Osteoblast (primary cell): Measurements from ENCODE around the gene VAT1. TPM values are rescaled to one million over a fixed set of nuclear protein-coding genes. Genes with fewer than 3 reads are reported as not detected.

Source experiments
- DNase-seq: peaks from one replicate; pipeline ENCODE4 v3.0.0; 2011; ENCODE audit warnings: low spot score, mixed read lengths; ENCODE audit not compliant: insufficient read length; ENCODE audit errors: missing footprints
- H2AFZ ChIP-seq: 2 replicates; pipeline ENCODE4 v1.6.0; 2011; ENCODE audit warnings: mild to moderate bottlenecking, low read length
- H3K27ac ChIP-seq: 2 replicates; pipeline ENCODE4 v1.5.1; 2011; ENCODE audit warnings: mild to moderate bottlenecking, low read depth, low read length, moderate library complexity
- H3K27me3 ChIP-seq: 2 replicates; pipeline ENCODE4 v1.6.0; 2012; ENCODE audit warnings: mild to moderate bottlenecking, control low read depth, inconsistent platforms, low read length, moderate library complexity; ENCODE audit not compliant: insufficient read depth
- H3K36me3 ChIP-seq: 2 replicates; pipeline ENCODE4 v1.5.1; 2011; ENCODE audit warnings: mild to moderate bottlenecking, low read length, control low read depth, moderate library complexity; ENCODE audit not compliant: insufficient read depth
- H3K4me1 ChIP-seq: 2 replicates; pipeline ENCODE4 v1.5.1; 2011; ENCODE audit warnings: mild to moderate bottlenecking, low read length, control low read depth, moderate library complexity; ENCODE audit not compliant: insufficient read depth
- H3K4me2 ChIP-seq: 2 replicates; pipeline ENCODE4 v1.6.0; 2011; ENCODE audit warnings: mild to moderate bottlenecking, low read length; ENCODE audit not compliant: insufficient read depth
- H3K4me3 ChIP-seq: fragments of 200-600 bp; sonication (generic); 3 replicates; pipeline ENCODE4 v1.5.1; 2012; ENCODE audit warnings: mild to moderate bottlenecking, low read length, inconsistent platforms; ENCODE audit not compliant: insufficient read depth
- H3K79me2 ChIP-seq: 2 replicates; pipeline ENCODE4 v1.6.0; 2012; ENCODE audit warnings: mild to moderate bottlenecking, low read length, control low read depth, inconsistent platforms; ENCODE audit not compliant: insufficient read depth
- H3K9me3 ChIP-seq: 2 replicates; pipeline ENCODE4 v1.5.1; 2011; ENCODE audit warnings: low read depth, low read length, control low read depth
- H4K20me1 ChIP-seq: 2 replicates; pipeline ENCODE4 v1.6.0; 2012; ENCODE audit warnings: mild to moderate bottlenecking, low read length, control low read depth; ENCODE audit not compliant: insufficient read depth
- total RNA-seq: library from RNA; depleted of rRNA; stranded (reverse); fragments of >200 nt; gene quantifications from 2 replicates; pipeline ENCODE4 v1.2.3, GENCODE V29; 2012
- TF ChIP-seq, protein P1 (sequence below): IDR thresholded peaks from 2 replicates; pipeline ENCODE4 v1.5.1; 2011; ENCODE audit warnings: mild to moderate bottlenecking, low read depth, low read length, moderate library complexity; ENCODE audit errors: extremely low read depth

VAT1 gene
- total RNA-seq, 1 donor: 449 TPM

DNA sequence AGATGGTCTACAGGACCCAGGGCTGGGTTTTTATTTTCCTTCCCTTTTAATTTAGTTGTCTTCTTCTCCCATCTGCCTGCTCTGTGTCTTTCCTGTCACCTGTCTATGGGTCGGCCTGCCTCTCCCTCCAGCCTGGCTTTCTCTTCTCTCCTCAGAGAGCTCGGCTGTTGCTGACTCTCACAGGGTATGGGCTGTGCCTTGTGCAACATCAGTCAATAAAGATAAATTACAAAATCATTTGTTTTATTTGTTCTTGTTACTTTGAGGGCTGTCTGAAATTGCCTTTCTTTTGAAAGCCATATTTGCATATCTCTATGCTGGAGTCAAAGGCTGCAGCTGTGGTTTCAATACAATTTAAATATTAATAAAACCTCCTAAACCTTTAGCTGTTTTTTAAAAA is 18.5 kb upstream of the VAT1 start:
- no peaks in the 10 kb centered on the region for H3K9me3 ChIP-seq
- no peak overlapping the region for H2AFZ ChIP-seq
- H3K4me1 ChIP-seq: no peaks in the 10 kb centered on the region
- no peak overlapping the region for H3K4me3 ChIP-seq
- TF ChIP-seq, protein P1, sequence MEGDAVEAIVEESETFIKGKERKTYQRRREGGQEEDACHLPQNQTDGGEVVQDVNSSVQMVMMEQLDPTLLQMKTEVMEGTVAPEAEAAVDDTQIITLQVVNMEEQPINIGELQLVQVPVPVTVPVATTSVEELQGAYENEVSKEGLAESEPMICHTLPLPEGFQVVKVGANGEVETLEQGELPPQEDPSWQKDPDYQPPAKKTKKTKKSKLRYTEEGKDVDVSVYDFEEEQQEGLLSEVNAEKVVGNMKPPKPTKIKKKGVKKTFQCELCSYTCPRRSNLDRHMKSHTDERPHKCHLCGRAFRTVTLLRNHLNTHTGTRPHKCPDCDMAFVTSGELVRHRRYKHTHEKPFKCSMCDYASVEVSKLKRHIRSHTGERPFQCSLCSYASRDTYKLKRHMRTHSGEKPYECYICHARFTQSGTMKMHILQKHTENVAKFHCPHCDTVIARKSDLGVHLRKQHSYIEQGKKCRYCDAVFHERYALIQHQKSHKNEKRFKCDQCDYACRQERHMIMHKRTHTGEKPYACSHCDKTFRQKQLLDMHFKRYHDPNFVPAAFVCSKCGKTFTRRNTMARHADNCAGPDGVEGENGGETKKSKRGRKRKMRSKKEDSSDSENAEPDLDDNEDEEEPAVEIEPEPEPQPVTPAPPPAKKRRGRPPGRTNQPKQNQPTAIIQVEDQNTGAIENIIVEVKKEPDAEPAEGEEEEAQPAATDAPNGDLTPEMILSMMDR: no peak
- no peak for DNase-seq
- H3K36me3 ChIP-seq: no peaks in the 10 kb centered on the region
- H3K27ac ChIP-seq: no peak overlapping the region
- no peaks in the 10 kb centered on the region for H3K27me3 ChIP-seq
- H3K4me2 ChIP-seq: no peak overlapping the region
- H3K79me2 ChIP-seq: no peaks in the 10 kb centered on the region
- no peaks in the 10 kb centered on the region for H4K20me1 ChIP-seq

- Histone ChIP-seq H3K27me3 (no peaks in the 10 kb centered on the region), H3K4me3 (no peak overlapping the region), H3K79me2 (no peaks in the 10 kb centered on the region), H3K27ac (no peak overlapping the region), H2AFZ (no peak overlapping the region), H3K36me3 (no peaks in the 10 kb centered on the region), H3K4me1 (no peaks in the 10 kb centered on the region), H3K9me3 (no peaks in the 10 kb centered on the region), H3K4me2 (no peak overlapping the region), H4K20me1 (no peaks in the 10 kb centered on the region)
- TF ChIP-seq, protein P1: no peak
- DNase-seq: no peak
Observed at GRCh38 chr17:43039646-43040045, 17.5 kb upstream of the VAT1 start.

- Histone ChIP-seq H3K36me3 (no peaks in the 10 kb centered on the region), H3K9me3 (no peaks in the 10 kb centered on the region), H3K4me3 (no peak overlapping the region), H3K27me3 (no peaks in the 10 kb centered on the region), H3K4me1 (no peaks in the 10 kb centered on the region), H3K4me2 (no peak overlapping the region), H4K20me1 (no peaks in the 10 kb centered on the region), H3K79me2 (no peaks in the 10 kb centered on the region), H3K27ac (no peak overlapping the region), H2AFZ (no peak overlapping the region)
- peak; percentile 15 for DNase-seq
- TF ChIP-seq, protein P1: no peak
Observed at GRCh38 chr17:43034894-43035293, 12.7 kb upstream of the VAT1 start.

- no peaks in the 10 kb centered on the region for H3K36me3 ChIP-seq
- no peaks in the 10 kb centered on the region for H3K27me3 ChIP-seq
- no peaks in the 10 kb centered on the region for H3K79me2 ChIP-seq
- H4K20me1 ChIP-seq: no peaks in the 10 kb centered on the region
- H3K4me3 ChIP-seq: no peak overlapping the region
- no peaks in the 10 kb centered on the region for H3K9me3 ChIP-seq
- no peak overlapping the region for H3K4me2 ChIP-seq
- H3K4me1 ChIP-seq: no peaks in the 10 kb centered on the region
- peak; percentile 72 for DNase-seq
- peak overlapping the region; percentile 53 for H2AFZ ChIP-seq
- no peak overlapping the region for H3K27ac ChIP-seq
- TF ChIP-seq, protein P1: no peak
Observed at GRCh38 chr17:43033948-43034881, 12.0 kb upstream of the VAT1 start.
